Medulla oblongata (tissue), 1 donor: Measurements from ENCODE around the gene GRIA1.

Source experiments
- DNase-seq: peaks from one replicate; pipeline ENCODE4 v3.0.0-alpha.2; 2015; ENCODE audit errors: extremely low spot score

The GRIA1 gene

DNA sequence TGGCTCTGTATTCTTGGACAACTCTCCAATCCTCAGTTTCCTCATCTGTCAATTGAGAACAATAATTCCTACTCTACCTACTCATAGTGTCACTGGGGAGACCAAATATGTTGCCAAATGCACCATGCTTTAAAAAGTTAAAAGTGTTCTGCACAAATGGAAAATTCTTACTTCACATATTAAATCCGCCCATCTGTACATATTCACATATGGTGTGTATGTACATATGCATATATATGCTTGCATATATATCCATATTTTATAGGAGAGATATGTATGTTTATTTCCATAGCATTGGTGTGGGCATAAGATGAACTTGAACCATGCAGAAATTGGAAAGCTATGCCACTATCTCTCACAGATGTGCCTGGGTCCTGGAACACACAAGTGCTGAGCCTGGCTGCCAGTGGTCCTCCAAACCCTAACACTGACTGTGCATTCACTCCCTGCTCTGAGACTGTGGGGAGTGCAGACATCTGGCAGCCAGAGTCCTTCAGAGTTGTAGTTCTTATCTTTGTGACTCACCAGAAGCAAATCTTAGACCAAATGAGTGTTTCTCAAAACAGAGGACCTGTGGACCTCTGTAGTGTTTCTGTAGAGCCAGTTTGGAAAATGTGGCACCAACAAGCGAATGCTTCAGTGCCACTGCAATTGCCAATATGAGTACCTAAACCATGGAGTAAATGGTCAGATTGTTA, 168.7 kb downstream of the GRIA1 start:
- DNase-seq: no peak

DNA sequence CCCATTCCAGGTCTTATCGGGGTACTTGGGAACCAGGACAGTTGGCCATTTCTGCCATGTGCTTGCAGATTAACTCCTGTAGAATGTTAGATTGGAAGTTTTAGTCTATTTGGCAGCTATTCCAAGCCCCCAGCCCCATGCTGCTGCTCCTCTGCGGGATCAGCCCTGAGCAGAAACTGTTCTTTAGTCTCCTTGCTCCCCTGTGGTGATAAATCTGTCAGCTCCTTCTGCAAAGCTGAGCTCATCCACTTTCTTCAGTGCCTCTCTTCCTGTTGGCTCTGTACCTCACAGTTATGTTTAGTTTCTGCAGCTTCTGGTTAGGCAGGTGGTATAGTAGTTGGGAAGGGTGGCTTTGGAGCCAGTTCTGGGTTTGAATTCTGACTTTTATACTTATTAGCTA, 170.4 kb downstream of the GRIA1 start:
- DNase-seq: no peak

DNA sequence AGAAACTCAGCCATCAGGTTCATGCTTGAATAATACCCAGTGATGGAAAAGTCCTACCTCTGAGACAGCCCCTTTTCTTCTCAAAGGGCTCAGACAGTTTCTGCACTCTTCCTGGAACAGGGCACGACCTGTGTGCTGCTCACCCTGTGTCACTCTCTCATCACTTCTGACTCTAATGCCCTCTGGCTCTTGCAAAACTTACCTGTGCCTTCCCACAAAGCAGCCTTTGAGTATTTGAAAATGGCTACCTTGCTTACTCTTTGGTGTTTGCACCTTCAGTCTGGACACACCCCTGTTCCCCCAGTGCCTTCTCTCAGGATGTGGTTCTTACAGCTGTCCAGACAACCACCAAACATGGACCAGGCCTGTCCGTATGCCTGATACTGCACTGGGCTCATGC, 171.4 kb downstream of the GRIA1 start:
- DNase-seq: no peak

DNA sequence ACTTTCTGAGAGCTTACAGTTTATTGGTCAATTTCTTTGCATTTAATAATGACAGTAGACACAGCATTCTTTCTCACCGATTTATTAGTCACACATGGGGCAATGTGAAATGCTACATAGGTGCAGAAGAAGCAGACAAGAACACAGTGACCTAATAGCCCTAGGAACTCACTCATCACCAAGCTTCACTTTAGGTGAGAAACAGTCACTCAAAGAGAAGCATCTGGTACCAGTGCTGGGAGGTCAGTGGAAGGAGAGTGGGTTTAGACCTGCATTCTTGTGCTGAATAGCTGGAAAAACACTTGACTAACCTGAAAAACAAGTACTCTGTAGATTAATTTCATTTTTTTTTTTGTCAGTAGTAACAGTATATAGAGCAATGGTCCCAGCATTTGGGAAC, 179.6 kb downstream of the GRIA1 start:
- no peak for DNase-seq

DNA sequence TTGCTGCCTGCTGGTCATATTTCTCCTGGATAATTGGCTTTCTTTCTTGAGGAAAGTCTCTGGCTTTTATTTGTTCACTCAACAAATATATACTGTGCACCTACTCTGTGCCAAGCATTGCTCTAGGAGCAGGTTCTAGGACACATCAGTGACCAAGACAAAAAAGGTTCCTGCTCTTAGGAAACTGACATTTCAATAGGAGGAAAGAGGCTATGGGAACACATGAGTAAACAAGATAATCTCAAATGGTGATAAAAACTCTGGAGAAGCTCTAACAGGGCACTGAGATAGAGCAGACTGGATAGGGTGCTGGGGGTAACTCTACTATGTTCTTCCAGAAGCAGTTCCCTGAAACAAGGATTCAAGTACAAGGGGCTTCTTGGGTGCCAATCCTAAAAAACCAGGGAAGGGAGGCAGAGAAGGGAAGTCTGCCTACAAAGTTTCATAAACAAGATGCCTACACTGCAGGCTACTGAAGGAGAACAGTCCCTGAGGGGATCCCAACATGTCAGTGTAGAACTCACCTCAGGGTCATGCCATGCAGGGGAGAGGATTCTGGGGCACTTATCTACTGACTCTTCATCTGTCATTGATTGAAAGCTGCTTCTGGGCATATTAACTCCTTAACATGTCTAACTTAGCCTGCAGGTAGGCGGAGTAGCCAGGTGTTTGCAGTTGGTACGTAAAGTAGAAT, 181.3 kb downstream of the GRIA1 start:
- DNase-seq: no peak

DNA sequence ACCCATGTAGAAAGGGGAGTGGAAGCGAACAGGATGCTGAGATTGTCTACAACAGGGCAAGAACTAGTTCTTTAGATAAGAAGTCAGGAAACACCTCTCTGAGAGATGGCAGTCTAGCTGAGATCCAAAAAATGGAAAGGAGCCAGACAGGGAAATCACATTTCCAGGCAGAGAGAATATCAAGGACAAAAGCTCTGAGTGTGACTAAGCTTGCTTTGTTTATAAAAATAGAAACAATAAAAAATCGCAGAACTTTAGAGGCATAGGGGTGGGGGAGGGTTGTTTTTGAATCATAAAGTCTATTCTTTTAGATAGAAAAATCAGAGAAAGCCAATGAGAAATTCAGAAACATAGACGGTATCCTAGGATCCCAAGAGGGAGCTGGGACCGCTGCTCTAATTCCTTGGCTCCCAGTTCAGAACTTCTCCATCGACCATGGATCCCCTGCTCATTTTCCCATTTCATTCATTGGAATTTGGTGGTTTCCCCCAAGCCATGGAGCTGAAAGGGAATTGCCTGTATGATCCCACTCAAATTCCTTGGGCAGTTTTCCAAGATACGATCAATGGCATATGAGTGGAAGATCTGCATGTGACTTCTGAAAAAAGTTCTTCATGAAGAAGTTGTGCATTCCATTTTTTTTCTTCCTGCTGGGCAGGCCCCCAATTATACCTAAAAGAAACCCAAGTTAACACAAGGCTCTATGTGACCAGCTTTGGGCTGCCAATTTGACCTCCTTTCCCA, 182.0 kb downstream of the GRIA1 start:
- no peak for DNase-seq

DNA sequence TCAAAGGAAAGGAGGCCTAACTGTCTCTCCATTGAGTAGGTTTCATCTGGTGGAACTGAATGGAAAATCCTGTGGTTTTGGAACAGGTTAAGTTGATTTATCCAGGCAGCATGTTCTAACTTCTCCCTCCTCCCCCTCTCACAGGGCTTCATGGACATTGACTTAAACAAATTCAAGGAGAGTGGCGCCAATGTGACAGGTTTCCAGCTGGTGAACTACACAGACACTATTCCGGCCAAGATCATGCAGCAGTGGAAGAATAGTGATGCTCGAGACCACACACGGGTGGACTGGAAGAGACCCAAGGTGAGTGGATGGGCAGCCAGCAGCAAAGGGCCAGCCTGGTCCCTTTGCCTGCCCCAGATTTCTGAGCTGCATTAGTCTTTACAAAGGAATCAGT, 183.9 kb downstream of the GRIA1 start:
- no peak for DNase-seq

DNA sequence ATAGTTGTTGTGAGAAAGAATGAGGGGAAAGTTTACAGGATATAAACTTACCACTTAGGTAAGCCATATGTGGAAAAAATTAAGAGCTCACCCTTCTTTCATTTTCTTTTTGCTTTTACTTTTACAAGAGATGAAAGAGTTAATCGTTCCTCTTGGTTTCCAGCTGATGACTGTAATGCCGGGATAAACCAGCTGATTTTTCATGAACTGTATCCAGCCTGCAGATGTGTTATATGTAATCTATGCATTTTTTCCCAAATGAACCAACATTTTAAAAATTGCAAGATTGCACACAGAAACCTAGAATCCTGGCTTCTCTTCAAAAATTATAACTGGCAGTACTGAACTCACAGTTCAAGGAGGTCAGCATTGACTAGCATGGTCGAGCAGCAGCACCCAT, 185.9 kb downstream of the GRIA1 start:
- DNase-seq: no peak

DNA sequence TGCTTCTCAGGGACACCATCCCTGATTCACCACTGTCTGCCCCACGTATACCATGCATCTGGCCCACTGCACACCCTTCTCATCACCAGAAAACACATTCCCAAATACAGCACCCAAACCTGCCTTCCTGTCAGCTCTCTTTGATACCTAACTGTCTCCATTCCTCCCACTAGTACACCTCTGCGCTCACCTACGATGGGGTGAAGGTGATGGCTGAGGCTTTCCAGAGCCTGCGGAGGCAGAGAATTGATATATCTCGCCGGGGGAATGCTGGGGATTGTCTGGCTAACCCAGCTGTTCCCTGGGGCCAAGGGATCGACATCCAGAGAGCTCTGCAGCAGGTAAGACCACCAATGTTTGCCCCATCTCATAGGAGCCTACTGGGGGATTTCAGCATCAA, 186.4 kb downstream of the GRIA1 start:
- no peak for DNase-seq

DNA sequence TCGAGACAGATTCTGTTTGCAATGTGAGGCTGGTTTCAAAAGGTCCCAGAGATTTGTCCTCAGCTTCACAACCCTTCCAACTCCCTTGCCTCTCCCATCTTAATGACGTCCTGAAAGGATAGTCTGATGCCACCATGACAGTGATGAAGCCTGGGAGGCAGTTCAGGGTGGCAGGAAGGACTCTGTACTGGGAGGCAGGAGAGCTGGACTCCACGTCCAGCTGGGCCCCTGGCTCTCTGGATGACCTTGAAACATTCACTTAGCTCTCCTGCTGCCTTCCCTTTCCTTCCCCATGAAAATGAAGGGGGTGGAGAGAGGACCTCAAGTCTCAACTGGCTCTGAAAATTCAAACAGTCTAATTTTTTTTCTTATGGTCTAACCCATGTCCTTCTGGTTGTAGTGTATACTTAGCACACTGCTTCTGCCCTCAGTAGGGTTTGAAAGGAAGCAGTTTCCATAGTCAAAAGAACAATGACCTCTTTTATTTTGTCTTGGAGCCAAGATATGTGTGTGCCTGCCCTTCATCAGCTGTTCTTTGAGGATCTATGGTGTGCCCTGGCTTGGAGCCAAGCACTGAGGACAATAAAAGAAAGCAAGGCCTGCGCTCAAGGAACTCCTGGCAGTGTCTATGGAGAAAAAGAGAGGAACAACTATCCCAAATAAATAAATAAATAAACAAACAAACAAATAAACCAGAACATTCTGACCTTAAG, 188.3 kb downstream of the GRIA1 start:
- no peak for DNase-seq

DNA sequence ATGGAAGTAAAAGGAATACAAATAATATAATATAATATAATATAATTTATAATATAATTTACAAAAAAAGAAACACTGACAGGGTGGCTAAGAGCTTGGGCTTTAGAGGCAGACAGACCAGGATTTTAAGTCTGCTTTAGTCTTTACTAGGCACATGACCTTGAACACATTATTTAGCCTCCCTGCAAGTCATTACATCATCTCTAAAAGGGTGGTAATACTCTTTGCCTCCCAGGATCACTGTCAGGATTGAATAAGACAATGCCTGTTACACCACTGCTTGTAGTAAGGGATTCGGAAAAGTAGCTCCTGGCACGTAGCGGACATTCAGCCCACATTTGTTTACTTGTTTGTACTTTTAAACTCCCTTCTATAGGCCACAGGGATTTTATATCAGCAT, 199.8 kb downstream of the GRIA1 start:
- DNase-seq: no peak

DNA sequence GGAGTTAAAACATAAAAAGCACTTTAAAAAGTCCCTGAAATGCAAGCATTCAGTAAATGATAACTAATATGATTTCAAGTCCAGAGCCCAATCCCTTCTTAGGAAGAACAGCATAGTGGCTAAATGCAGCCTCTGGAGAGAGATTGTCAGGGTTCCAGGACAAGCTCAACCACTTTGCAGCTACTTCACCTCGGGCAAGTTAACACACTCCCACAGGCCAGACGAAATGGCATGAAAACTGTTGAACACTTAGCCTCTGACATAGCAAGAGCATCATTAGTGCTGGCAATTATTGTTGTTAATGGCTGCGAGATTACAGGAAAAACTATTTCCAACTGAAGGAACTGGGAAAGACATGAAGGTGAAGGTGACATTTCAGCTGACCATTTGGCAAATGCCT, 205.8 kb downstream of the GRIA1 start:
- DNase-seq: no peak

DNA sequence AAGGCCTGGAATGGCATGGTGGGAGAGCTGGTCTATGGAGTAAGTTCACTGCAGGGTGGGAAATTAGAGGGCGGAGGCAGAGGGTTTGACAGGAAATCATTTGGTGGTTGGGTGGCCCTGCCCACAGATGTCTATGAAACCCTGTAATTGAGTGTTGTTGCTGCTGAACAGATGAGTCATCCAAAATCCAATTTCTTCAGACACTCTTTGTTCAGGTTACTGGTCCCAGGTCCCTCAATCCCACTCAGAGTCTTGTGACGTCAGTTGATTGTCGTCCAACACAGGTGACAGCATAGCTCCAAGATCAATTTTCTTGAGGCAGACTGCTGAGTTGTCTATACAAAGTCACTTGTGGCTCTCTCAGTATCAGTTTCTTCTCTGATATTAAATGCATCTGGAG, 208.6 kb downstream of the GRIA1 start:
- DNase-seq: no peak

DNA sequence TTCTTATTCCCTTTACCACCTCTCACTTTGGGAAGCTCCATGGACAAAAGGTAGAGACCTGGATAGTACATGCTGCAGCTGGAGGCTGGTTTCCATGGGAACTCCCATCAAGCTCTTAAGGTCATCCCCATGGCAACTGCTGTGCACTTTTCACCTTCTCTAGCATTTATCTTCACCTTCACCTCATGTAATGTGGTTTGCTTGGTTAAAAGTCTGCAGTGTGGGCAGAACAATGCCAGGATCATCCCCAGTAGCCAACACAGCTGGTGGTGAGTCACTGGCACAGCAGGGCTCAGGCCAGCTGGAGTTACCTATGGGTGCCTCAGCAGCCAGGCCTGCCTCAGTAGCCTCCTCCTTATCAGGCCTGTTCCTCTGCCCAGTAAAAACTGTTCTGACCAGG, 210.5 kb downstream of the GRIA1 start:
- DNase-seq: no peak

DNA sequence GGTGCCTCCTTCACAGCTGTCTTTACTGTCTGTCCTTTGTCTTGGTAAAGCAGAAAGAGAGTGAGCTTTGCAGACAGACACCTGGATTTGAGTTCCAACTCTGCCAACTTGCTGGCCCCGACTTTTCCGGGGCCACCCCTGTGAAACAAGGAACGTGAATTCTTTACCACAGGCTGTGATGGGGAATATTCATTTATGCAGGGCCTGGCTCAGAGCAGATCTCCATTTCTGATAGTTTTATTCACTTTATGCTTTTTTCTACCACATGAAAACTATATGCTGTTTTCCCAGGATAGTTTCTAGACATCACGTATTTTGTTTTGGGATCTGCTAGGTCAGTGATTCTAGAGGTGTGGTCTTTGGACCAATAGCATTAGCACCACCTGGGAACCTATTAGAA, 211.8 kb downstream of the GRIA1 start:
- DNase-seq: no peak

DNA sequence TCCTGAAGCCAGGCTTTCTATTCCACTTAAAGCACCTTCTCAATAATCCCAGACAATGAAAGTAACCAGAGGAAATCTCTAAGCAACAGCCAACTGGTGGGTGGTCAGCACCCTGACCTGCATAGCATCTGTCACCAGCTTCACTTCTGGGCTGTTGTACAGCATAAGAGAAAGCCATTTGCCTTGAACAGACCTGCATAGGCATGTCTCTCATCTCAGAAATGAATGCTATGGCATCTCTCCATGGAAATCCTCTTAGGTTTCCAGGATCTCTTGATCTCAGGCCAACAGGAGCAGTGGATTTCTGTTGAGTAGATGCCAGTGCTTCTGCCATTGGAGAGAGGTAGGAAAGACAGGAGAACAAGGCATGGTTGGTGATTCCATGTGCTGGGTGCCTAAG, 213.6 kb downstream of the GRIA1 start:
- DNase-seq: no peak

DNA sequence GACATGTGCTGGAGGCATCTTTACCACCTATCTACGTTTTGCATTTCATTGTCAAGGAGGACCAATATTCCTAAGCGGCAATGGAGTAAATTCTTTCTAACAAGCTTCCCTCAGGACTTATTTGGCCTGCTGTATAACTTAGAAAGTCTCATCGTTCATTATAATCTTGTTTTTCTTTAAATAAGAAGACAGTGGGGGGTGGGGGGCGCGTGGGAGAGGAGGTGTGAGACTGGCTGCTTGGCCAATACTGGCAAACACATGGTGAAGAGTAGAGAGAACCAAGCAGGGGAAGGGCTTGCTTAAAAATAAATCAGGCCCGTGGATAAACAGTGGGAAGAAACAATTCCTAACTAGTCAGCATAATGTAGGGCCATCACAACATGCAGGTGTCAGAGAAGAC, 217.2 kb downstream of the GRIA1 start:
- DNase-seq: no peak

DNA sequence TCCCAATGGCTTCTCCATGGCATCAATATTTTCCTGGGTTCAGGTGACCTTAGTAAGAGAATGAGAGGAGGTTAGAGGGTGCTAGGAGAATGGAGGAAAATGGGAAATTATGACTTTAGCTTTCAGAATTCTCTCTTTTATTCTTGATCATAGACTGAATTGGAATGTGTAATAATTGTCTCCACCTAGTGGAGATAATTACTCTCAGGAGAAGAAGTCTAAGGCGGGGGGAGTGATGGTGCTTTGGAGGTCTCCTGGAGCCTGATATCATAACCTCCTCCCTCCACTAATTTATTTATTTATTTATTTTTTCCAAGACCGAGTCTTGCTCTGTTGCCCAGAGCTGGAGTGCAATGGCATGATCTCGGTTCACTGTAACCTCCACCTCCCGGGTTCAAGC, 221.3 kb downstream of the GRIA1 start:
- no peak for DNase-seq

DNA sequence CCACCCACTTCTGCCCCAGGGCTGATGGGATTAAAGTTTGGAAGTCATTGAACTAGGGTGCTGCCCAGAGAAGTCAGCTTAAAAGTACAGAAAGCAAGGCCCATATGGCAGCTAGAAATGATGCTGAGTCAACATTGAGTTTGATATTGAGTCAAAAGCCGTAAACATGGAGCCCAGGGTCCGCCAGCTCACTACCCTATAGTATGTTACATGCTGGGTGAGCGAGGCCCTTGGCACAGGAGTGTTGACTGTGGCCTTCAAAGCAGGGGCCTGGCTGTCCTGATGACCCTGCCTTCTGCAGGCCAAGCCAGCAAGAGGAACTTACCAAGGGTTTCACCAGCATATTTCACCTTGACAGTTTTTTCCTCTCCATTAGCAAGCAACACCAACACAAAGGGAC, 222.5 kb downstream of the GRIA1 start:
- no peak for DNase-seq

DNA sequence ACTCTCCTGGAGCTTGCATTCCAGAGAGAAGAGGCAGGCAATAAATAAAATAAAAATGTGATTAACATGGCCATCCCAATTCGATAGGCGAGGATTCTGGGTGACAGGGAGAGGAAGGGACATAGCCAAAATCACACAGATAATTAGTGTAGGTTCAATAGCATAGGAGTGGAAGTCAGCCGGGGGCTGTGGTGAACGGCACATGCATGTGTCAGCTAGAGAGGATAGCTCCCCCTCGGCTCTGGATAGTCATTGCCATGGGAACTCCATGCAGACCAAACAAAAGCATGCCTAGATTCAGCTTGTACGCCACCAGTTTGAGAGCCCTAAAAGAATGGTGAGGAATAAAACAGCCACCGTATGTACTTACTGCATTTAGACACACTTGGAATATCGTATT, 223.5 kb downstream of the GRIA1 start:
- DNase-seq: no peak

DNA sequence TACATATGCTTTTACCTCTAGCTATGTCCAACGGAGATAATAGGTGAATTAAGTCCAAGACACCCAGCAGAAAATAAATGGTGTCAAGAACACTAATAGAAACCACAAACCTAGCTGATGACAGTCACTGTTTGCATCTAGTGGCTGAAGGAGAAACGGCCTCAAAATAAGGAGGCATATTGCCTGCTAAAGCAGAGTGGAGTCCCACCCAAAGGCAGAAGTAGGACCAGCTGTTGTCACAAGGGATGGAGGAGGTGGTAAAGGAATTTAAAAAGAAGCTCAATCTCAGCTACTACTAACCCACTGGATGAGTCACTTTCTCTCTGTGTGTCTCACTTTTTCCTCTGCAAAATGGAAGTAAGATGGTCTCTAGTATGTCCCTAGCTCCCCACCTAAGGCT, 224.3 kb downstream of the GRIA1 start:
- no peak for DNase-seq

DNA sequence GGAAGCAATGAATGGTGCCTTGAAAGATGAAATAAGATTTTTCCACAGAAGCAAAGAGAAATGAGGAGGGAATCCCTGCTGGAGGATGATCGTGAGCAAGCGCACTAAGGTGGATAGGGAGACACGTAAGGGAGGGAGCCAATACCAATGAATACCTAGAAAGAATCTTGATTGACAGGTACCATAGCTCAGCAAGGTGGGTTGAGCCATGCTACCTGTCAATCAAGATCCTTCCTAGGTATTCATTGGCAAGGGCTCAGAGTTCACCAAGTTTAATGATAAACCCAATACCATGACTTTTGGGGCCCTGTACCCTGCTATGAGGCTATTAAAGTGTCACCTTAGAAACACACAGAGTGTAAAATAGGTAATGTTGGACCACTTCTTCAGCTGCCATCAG, 226.8 kb downstream of the GRIA1 start:
- no peak for DNase-seq

DNA sequence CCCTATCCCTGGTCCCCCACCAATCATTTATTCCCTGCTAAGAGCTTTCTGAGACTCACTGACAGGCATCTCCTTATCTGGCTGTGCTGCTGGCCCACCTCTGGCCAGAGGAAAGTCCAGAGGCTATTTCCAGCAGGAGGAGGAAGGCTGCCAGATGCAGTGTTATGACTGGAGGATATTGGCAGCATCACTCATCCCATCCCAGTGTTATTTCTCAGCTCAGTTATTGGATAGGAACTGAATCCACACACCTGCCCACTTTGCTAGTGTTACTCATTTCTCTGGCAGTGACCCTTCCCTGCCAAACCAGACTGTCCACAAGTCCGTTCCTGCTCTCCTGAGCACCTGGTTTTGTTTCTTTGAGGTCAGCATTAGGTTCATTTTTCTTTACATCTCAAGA, 228.2 kb downstream of the GRIA1 start:
- DNase-seq: no peak
